Measurements from ENCODE around the gene ZNF385B. TPM values are rescaled to one million over a fixed set of nuclear protein-coding genes. Genes with fewer than 3 reads are reported as not detected.

Gene ZNF385B
- total RNA-seq, 4 donors from 2014 or later: 0.89 to 3.6 (median 1.8) TPM

- Histone ChIP-seq H3K27ac (no peak overlapping the region), H3K36me3 (no peaks in the 10 kb centered on the region), H3K4me1 (peaks cover 4% of the 10 kb centered on the region), H3K27me3 (no peaks in the 10 kb centered on the region), H3K4me3 (no peak overlapping the region), H3K9me3 (peaks cover 5% of the 10 kb centered on the region)
- no peak for TF ChIP-seq EP300 (IDR thresholded peaks at IDR 0.05)
- no peak for TF ChIP-seq CTCF (IDR thresholded peaks at IDR 0.05)
- WGBS: 82% methylated on average over 3 of the region's 5 CpGs
- no peak for DNase-seq (ENCODE audit: low spot score in 2 of 2)
Observed at GRCh38 chr2:179814050-179814449, 47.4 kb downstream of the ZNF385B start.

DNA sequence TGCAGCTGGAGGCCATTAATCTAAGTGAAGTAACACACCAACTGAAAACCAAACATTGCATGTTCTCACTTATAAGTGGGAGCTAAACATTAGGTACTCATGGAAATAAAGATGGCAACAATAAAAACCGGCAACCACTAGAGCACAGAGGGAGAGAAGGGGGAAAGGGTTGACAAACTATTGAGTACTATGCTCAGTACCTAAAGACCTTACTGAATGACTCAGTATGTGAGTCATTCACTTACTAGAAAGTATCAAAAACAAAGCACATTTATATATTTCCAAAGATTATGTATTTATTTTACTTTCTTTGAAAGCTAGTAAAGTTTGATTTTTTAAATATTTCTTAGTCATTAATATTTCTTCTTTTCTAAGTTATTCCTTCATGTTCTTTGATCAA is 48.9 kb downstream of the ZNF385B start:
- TF ChIP-seq EP300 (IDR thresholded peaks at IDR 0.05) (no peak), CTCF (IDR thresholded peaks at IDR 0.05) (no peak), POLR2AphosphoS5 (IDR thresholded peaks at IDR 0.05) (no peak), POLR2A (IDR thresholded peaks at IDR 0.05) (no peak)
- no peaks in the 10 kb centered on the region for H3K27me3 ChIP-seq
- no peak overlapping the region for H3K4me3 ChIP-seq
- no peaks in the 10 kb centered on the region for H3K36me3 ChIP-seq
- H3K4me1 ChIP-seq: peaks cover 4% of the 10 kb centered on the region
- peaks cover 5% of the 10 kb centered on the region for H3K9me3 ChIP-seq
- no peak overlapping the region for H3K27ac ChIP-seq
- no peak for DNase-seq (ENCODE audit: low spot score in 2 of 2)
- 93% methylated on average over 1 of the region's 1 CpG for WGBS

GRCh38 chr2:179811042-179811441 is 50.4 kb downstream of the ZNF385B start:
- TF ChIP-seq EP300 (IDR thresholded peaks at IDR 0.05): no peak
- TF ChIP-seq POLR2A (IDR thresholded peaks at IDR 0.05): no peak
- no peak for TF ChIP-seq CTCF (IDR thresholded peaks at IDR 0.05)
- Histone ChIP-seq H3K4me1 (no peaks in the 10 kb centered on the region), H3K36me3 (no peaks in the 10 kb centered on the region), H3K4me3 (no peak overlapping the region), H3K27ac (no peak overlapping the region), H3K27me3 (no peaks in the 10 kb centered on the region), H3K9me3 (peaks cover 5% of the 10 kb centered on the region)
- no peak for DNase-seq (ENCODE audit: low spot score in 2 of 2)

- H3K9me3 ChIP-seq: peaks cover 5% of the 10 kb centered on the region
- no peak overlapping the region for H3K27ac ChIP-seq
- no peaks in the 10 kb centered on the region for H3K36me3 ChIP-seq
- no peaks in the 10 kb centered on the region for H3K27me3 ChIP-seq
- no peaks in the 10 kb centered on the region for H3K4me1 ChIP-seq
- WGBS: 86% methylated on average over 4 of the region's 4 CpGs
- H3K4me3 ChIP-seq: no peak overlapping the region
- DNase-seq (ENCODE audit: low spot score in 2 of 2): no peak
- TF ChIP-seq CTCF (IDR thresholded peaks at IDR 0.05): no peak
- no peak for TF ChIP-seq POLR2A (IDR thresholded peaks at IDR 0.05)
- no peak for TF ChIP-seq POLR2AphosphoS5 (IDR thresholded peaks at IDR 0.05)
- no peak for TF ChIP-seq EP300 (IDR thresholded peaks at IDR 0.05)
Observed at GRCh38 chr2:179809606-179810005, 51.8 kb downstream of the ZNF385B start.

DNA sequence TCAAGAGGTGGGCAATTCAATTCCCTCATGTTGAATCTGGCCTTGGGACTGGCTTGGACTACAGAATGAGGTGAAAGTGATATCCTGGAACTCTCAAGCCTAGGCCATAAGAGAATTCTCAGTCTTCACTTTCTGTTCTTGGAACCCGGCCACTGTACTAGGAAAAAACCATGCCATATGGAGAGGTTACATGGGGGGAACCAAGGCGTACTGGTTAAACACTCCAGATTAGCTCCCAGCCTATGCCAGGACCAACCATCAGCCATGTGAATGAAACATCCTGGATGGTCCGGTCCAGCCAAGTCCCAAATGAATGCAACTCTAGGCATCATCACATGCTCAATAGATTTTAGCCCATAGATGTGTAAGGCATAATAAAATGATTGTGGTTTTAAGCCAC is 56.4 kb downstream of the ZNF385B start:
- Histone ChIP-seq H3K4me3 (no peak overlapping the region), H3K9me3 (no peaks in the 10 kb centered on the region), H3K27me3 (no peaks in the 10 kb centered on the region), H3K27ac (no peak overlapping the region), H3K36me3 (no peaks in the 10 kb centered on the region), H3K4me1 (no peaks in the 10 kb centered on the region)
- 92% methylated on average over 3 of the region's 3 CpGs for WGBS
- no peak for DNase-seq (ENCODE audit: low spot score in 2 of 2)
- TF ChIP-seq CTCF (IDR thresholded peaks at IDR 0.05): no peak
- TF ChIP-seq POLR2A (IDR thresholded peaks at IDR 0.05): no peak
- no peak for TF ChIP-seq EP300 (IDR thresholded peaks at IDR 0.05)
- TF ChIP-seq POLR2AphosphoS5 (IDR thresholded peaks at IDR 0.05): no peak
